ENCODE results near the gene PIGS.

Gene PIGS

GRCh38 chr17:28585851-28586250 lies 14.5 kb upstream of the PIGS start:
- TF ChIP-seq POLR2AphosphoS5 (IDR thresholded peaks at IDR 0.05; ENCODE audit: low read depth) (no peak), CTCF (IDR thresholded peaks at IDR 0.05; ENCODE audit: insufficient read depth, low read length) (no peak), REST (IDR thresholded peaks at IDR 0.05; ENCODE audit: insufficient replicate concordance, low read depth) (no peak), SPI1 (IDR thresholded peaks at IDR 0.05; ENCODE audit: borderline replicate concordance, low read depth) (no peak), GABPA (IDR thresholded peaks at IDR 0.05; ENCODE audit: low read depth) (no peak)
- H3K27ac ChIP-seq (replicated peaks), result no peak overlapping the region
- no peak overlapping the region for H3K4me3 ChIP-seq (replicated peaks; ENCODE audit: insufficient read depth, low read length)
- no peaks in the 10 kb centered on the region for H3K27me3 ChIP-seq (ENCODE audit: insufficient read depth, poor library complexity, severe bottlenecking)
- no peak for DNase-seq (ENCODE audit: low read depth in 1 of 2, low spot score in 1 of 2)

- no peak overlapping the region for H3K4me3 ChIP-seq (replicated peaks; ENCODE audit: insufficient read depth, low read length)
- TF ChIP-seq CTCF (IDR thresholded peaks at IDR 0.05; ENCODE audit: insufficient read depth, low read length) (no peak), SPI1 (IDR thresholded peaks at IDR 0.05; ENCODE audit: borderline replicate concordance, low read depth) (no peak), POLR2AphosphoS5 (IDR thresholded peaks at IDR 0.05; ENCODE audit: low read depth) (no peak)
- no peak overlapping the region for H3K27ac ChIP-seq (replicated peaks)
- no peaks in the 10 kb centered on the region for H3K27me3 ChIP-seq (ENCODE audit: insufficient read depth, poor library complexity, severe bottlenecking)
- DNase-seq (ENCODE audit: low read depth in 1 of 2, low spot score in 1 of 2), result no peak
These were observed 13.1 kb upstream of the PIGS start for GRCh38 chr17:28584434-28584833.

GRCh38 chr17:28582513-28582912 lies 11.2 kb upstream of the PIGS start:
- no peak for DNase-seq (ENCODE audit: low read depth in 1 of 2, low spot score in 1 of 2)
- TF ChIP-seq GABPA (IDR thresholded peaks at IDR 0.05; ENCODE audit: low read depth) (no peak), SPI1 (IDR thresholded peaks at IDR 0.05; ENCODE audit: borderline replicate concordance, low read depth) (no peak), CTCF (IDR thresholded peaks at IDR 0.05; ENCODE audit: insufficient read depth, low read length) (no peak), REST (IDR thresholded peaks at IDR 0.05; ENCODE audit: insufficient replicate concordance, low read depth) (no peak), POLR2AphosphoS5 (IDR thresholded peaks at IDR 0.05; ENCODE audit: low read depth) (no peak)
- Histone ChIP-seq H3K27me3 (ENCODE audit: insufficient read depth, poor library complexity, severe bottlenecking) (no peaks in the 10 kb centered on the region), H3K27ac (replicated peaks) (no peak overlapping the region), H3K4me3 (replicated peaks; ENCODE audit: insufficient read depth, low read length) (no peak overlapping the region)

GRCh38 chr17:28580959-28581358 lies 9.6 kb upstream of the PIGS start:
- TF ChIP-seq CTCF (IDR thresholded peaks at IDR 0.05; ENCODE audit: insufficient read depth, low read length) (no peak), GABPA (IDR thresholded peaks at IDR 0.05; ENCODE audit: low read depth) (no peak), POLR2AphosphoS5 (IDR thresholded peaks at IDR 0.05; ENCODE audit: low read depth) (no peak)
- no peak overlapping the region for H3K27ac ChIP-seq (replicated peaks)
- H3K27me3 ChIP-seq (ENCODE audit: insufficient read depth, poor library complexity, severe bottlenecking), result no peaks in the 10 kb centered on the region
- H3K4me3 ChIP-seq (replicated peaks; ENCODE audit: insufficient read depth, low read length), result no peak overlapping the region
- no peak for DNase-seq (ENCODE audit: low read depth in 1 of 2, low spot score in 1 of 2)
